GM12865 (cell line): ENCODE data around the gene BIRC7.

Experiments used
- DNase-seq: peaks from one replicate; pipeline ENCODE4 v3.0.0; 2010; ENCODE audit warnings: low read depth
- H3K4me3 ChIP-seq: 2 replicates; pipeline ENCODE4 v1.5.1; 2011; ENCODE audit warnings: mild to moderate bottlenecking, low read depth, low read length, control low read depth
- TF ChIP-seq, protein P1 (sequence below): IDR thresholded peaks from 2 replicates; pipeline ENCODE4 v1.5.1; 2011; ENCODE audit warnings: low read length, control low read depth, low read depth, inconsistent platforms; ENCODE audit not compliant: insufficient read depth; ENCODE audit errors: missing control alignments

BIRC7 gene

DNA sequence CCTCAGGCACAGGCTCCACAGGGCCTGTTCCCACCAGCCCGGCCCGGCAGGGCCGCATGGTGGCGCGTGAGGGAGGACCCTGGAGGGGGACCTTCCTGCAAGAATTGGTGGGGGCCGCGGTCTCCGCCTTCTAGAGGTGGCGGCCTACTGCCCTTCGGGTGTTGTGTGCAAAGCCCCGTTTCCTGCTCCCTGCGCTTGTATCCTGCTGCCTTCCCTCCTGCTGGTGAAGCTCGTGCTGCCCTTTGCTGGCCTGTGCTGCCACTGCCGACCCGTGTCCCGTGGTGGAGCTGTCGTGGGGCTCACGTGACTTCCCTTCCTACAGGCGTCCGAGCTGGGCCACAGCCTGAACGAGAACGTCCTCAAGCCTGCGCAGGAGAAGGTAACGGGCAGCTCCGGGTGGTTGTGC lies 48.8 kb downstream of the BIRC7 start:
- TF ChIP-seq, protein P1, sequence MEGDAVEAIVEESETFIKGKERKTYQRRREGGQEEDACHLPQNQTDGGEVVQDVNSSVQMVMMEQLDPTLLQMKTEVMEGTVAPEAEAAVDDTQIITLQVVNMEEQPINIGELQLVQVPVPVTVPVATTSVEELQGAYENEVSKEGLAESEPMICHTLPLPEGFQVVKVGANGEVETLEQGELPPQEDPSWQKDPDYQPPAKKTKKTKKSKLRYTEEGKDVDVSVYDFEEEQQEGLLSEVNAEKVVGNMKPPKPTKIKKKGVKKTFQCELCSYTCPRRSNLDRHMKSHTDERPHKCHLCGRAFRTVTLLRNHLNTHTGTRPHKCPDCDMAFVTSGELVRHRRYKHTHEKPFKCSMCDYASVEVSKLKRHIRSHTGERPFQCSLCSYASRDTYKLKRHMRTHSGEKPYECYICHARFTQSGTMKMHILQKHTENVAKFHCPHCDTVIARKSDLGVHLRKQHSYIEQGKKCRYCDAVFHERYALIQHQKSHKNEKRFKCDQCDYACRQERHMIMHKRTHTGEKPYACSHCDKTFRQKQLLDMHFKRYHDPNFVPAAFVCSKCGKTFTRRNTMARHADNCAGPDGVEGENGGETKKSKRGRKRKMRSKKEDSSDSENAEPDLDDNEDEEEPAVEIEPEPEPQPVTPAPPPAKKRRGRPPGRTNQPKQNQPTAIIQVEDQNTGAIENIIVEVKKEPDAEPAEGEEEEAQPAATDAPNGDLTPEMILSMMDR, result no peak
- H3K4me3 ChIP-seq, result no peak overlapping the region
- DNase-seq, result no peak

DNA sequence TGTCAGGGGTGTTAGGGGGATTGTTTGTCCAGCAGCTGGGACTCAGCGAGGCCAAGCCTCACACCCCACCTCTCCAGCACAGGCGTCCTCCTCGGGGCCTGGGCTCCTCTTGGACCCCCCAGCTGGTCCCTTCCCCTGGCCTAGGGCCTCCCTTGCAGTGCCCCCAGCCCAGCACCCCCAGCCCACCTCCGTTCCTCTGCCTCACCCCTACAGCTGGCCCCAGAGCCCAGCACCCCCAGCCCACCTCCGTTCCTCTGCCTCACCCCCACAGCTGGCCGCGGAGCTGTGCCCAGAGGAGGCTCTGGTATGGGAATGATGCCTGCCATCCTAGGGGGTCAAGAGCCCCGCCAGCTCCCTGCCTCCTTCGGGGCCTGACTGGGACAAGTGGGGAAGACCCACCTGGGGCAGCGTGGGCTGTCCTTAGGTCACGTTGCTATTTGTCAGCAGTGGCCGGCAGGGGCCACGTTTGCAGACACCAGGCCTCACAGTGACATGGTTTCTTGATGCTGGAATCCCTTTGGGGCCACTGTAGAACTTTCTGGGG lies 49.3 kb downstream of the BIRC7 start:
- DNase-seq, result no peak
- H3K4me3 ChIP-seq, result no peak overlapping the region
- TF ChIP-seq, protein P1, result no peak

DNA sequence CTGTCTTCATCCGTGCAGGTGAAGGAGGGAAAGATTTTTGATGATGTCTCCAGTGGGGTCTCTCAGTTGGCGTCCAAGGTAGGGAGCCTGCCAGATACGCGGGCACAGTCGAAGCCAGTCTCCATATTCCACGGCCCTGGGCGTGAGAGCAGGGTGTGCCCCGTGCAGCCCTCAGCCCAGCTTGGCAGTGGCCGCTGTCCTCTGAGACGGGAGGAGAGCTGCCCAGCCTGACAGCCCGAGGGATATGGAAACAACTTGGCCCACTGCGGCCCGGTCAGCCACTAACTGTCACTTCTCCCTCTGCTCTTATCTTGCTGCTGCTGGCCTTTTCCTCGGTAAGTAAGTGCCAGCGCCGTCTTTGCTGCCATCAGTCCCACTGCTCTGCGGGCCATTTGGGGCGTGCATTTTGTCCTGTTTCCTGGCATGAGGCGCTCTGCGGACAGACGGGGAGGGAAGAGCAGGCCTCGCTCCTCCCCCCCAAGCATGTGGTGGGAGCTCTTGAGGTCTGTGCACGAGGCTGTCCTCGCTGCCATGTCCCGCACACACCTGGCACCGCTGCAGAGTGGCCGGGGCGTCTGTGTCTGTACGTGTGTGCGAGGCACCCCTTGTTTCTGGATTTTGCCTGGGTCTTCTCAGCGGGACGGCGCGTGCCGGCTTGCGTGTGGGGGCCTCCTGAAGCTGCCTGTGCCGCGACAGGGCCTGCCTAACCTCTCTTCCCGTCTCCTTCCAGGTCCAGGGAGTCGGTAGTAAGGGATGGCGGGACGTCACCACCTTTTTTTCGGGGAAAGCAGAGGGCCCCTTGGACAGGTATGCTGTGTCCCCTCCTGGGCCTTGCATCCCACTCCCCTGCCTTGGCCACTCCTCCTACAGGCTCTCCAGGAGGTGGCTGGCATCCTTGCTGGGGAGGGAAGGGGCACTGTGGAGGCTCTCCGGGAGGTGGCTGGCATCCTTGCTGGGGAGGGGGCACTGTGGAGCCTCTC lies 50.2 kb downstream of the BIRC7 start:
- no peak overlapping the region for H3K4me3 ChIP-seq

DNA sequence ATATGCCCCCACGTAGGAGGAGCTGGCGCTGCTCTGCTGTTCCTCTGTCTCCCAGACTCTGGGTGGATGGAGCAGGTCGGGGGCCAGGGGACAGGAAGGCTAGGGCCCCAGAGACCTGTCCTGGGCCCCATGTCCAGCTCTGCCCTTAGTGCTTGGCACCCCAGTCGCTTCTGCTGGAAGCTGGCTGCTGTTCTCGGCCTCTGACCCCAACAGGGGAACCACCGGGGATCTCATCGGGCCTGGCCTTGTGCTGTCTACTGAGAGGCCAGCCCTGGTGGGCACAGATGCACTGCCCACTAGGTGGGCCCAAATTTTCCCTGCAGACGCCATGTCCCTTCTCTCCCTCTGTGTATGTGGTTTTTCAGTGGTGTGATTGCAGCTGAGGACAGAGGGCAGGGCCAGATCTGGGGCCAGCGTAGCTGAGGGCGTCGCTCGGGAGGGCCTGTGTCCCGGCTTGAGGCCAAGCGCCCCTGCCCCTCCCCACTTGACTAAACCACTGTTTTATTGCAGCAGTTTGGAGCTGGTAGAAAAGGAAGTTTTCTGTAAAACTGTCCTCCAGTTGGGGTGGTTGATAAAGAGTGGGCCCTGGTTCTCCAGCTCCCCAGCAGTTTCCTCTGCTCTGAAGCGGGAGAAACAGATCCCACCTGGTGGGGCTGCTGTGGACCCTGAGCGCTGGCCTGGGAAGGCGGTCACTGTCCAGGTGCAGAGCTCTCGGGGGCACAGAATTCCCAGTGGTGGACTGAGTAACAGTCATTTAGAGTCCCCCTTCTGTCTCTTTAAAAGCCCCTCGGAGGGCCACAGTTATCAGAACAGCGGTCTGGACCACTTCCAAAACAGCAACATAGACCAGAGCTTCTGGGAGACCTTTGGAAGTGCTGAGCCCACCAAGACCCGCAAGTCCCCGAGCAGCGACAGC lies 51.3 kb downstream of the BIRC7 start:
- no peak for DNase-seq
- TF ChIP-seq, protein P1, result no peak
- H3K4me3 ChIP-seq, result no peak overlapping the region

More for the DNA sequence above, 50.2 kb downstream of the BIRC7 start:
- no peak for DNase-seq
- TF ChIP-seq, protein P1, result no peak

DNA sequence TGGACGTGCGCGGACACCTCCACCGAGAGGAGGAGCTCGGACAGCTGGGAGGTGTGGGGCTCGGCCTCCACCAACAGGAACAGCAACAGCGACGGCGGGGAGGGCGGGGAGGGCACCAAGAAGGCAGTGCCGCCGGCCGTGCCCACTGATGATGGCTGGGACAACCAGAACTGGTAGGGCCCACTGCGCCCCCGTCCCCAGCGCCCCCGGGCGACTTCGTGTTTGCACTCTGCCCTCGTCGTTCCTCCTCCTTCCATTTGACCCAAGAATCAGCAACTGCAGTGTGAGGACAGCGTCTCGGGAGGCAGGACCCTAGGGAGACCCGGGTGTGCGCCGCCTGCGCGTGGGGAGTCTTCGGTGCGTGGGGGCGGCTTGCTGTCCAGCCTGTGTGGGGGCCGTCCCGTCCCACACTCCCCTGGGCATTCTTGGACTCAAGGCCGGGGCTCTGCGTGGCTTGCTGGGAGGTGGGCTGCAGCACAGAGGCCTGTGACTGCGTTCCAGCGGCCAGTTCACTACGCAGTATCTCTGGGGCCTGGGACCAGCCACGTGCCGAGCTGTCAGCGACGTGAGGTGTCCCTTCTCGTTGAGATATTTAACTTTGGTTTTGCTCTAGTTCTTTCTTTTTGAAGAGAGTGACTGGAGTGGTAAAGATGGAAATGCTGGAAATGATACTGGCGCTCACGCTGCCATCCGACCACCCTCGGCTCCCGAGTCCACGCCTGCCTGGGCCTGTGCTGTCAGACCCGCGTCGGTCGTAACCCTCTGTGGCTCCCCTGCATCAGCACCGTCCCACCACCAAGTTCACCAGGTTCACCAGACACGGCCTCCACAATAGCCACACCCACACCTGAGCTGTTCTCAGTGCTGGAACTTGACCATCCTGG lies 52.2 kb downstream of the BIRC7 start:
- H3K4me3 ChIP-seq, result no peak overlapping the region
- TF ChIP-seq, protein P1, result no peak
- DNase-seq, result no peak
